Body of pancreas (tissue), 4 donors: ENCODE results near the gene RIT2.

Experiments used
- CTCF ChIP-seq, 7 experiments: fragments of 450-650 bp in 4 of 7; fragments of 200-600 bp in 3 of 7; sonication (generic) in 3 of 7; IDR thresholded peaks; one replicate each; pipeline ENCODE4 v1.5.1; 2016 to 2019; ENCODE audit warnings: antibody characterized with exemption in 7 of 7
- POLR2A ChIP-seq, 3 donors: fragments of 450-650 bp; IDR thresholded peaks; one replicate each; pipeline ENCODE4 v1.6.1; 2016; ENCODE audit warnings: antibody characterized with exemption in 3 of 3, mild to moderate bottlenecking in 2 of 3

GRCh38 chr18:43158381-43158780 is 42.9 kb upstream of the RIT2 start:
- TF ChIP-seq CTCF (IDR thresholded peaks at IDR 0.05) (no peak), POLR2A (IDR thresholded peaks at IDR 0.05) (no peak)
